SU-DHL-6 (cell line): ENCODE measurements around the gene CDH24.

Source experiments
- CTCF ChIP-seq: fragments of 200-600 bp; sonication (generic); IDR thresholded peaks from one replicate; pipeline ENCODE4 v1.5.1; 2017; ENCODE audit warnings: antibody characterized with exemption, mild to moderate bottlenecking, low read length, moderate library complexity; ENCODE audit not compliant: insufficient read depth, poor library complexity, severe bottlenecking
- EZH2phosphoT487 ChIP-seq: fragments of 200-600 bp; sonication (generic), shearing (Covaris generic); conservative IDR thresholded peaks from 2 replicates; pipeline ENCODE4 v1.6.1; 2018; ENCODE audit warnings: mild to moderate bottlenecking, antibody characterized with exemption, low read length, moderate library complexity, mixed read lengths

DNA sequence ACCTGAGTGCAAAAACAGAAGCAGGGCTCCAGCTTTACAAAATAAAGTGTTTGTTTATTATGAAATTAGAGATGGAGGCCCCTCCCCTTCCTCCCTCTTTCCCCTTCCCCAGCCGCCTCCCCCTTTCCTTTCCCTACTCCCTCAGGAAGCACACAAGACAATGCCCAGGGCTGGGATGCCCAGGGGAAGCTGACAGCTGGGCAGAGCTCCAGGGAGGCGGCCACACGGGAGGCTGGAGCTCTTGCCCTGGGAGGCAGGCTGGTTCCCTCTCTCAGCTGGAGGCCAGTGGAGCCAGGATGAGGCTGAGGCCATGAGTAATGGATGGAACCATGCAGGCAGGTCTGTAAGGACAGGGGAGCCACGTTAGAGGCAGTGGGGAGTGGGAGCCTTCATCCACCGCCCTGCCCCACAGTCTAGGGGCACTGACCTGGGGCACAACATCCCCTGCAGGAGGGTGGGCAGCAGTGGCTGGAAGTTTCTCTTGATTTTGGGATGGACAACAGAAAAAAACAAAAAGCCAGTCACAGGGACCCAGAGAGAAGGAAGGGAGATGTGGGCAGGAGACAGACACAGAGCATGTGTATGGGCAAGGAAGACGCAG, 10.2 kb downstream of the CDH24 start:
- no peak for TF ChIP-seq CTCF
- no peak for TF ChIP-seq EZH2phosphoT487
